ENCODE measurements around the gene SPACA5.
"Not testable (repeated sequence)": the region's sequence is repeated elsewhere in the genome, so short reads cannot be mapped to it uniquely, and the experiment has no call there.

Gene SPACA5

DNA sequence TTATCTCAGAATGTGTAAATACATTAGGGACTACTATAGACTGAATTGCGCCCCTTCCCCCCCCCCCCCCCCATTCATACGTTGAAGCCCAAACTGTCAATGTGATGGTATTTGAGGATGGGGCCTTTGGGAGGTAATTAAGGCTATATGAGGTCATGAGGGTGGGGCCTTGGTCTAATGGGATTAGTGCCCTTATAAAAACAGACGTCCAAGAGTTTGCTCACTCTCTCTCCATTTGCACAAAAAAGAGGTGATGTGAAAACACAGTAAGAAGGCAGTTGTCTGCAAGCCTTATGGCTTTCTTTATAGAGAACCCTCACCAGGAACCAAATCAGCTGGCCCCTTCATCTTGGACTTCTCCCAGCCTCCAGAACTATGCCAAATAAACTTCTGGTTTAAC, 15.3 kb downstream of the SPACA5 start:
- no peak for DNase-seq

DNA sequence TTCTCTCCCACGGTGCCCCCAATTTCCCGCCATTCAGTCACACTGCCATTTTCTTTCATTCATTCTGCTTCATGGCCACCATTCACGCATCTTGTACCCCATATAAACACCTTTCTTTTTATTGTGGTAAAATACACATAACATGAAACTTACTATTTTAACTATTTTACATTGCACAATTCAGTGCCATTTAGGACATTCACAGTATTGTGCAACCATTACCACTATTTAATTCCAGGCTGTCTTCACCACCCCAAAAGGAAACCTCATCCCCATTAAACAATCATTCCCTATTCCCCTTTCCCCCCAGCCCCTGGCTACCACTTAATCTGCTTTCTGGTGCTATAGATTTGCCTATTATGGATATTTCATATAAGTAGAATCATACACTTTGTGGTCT, 15.9 kb downstream of the SPACA5 start:
- no peak for DNase-seq

DNA sequence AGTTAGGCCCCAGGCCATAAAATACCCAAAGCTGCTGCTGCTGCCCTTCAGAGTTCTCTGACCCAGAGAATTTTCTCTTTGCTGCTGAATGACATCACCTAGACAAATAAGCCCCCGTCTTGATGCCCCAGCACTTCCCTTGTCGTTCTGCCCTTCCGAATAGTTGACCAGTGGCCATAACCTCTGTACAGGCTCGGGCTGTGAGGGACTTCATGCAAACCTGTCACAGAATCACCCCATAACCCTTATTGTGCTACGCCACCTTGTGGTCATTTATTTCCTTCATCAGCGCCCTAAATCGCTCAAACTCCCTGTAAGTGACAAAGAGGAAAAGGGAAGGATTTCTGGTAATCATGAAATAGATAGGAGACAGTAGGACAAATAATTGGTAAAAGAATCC, 18.8 kb downstream of the SPACA5 start:
- peak; percentile 15 for DNase-seq

DNA sequence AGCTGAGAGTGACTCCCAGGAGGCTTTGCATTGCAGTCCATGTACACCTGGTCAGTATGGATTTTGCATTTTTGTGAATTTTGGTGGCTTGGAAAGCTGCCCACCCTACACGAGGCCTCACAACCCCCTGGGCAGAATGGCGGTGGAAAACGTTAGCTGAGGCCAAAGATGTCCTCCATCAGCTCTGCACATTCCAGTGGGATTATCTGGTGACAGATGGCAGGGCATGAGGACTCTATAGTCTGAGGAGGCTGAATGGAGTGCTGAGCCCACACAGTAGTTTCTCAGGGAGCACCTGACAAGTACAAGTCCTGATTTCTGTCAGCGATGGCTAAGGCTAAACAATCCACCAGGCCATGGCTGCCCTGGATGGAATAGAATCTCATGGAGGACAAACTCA, 20.8 kb downstream of the SPACA5 start:
- not testable (repeated sequence) for DNase-seq

DNA sequence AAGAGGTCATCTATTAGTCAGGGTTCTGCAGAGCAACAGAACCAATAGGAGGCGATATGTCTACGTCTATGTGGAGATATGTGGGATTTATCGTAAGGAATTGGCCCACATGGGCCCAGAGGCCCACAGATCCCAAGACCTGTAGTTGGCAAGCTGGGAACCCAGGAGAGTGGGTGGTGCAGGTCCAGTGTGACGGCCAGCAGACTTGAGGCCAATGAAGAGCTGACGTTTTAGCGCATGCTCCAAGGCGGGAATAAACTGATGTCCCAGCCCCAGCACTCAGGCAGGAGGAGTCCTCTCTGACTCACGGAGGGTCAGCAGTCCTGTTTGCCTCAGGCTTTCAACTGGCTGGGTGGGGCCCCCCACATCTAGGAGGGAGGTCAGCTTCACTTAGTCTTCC, 21.3 kb downstream of the SPACA5 start:
- DNase-seq, result no peak

DNA sequence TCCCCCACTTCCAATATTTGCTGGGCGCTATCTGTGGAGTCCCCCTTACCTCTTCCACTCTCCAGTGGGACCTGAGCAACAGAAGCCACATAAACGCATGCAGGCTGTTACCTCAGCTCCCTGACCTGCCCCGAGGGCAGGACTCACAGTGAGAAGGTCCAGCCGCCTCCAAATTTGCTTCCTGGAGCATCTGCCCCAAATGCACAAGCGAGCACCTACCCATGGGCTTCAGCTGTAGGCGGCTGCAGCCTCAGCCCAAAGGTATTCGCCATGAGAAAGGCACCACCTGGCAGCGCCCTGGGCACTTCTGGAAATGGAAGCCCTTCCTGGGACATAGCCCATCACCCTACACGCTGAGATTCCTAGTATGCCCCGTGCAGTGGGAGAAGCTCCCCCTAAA, 23.4 kb downstream of the SPACA5 start:
- no peak for DNase-seq

DNA sequence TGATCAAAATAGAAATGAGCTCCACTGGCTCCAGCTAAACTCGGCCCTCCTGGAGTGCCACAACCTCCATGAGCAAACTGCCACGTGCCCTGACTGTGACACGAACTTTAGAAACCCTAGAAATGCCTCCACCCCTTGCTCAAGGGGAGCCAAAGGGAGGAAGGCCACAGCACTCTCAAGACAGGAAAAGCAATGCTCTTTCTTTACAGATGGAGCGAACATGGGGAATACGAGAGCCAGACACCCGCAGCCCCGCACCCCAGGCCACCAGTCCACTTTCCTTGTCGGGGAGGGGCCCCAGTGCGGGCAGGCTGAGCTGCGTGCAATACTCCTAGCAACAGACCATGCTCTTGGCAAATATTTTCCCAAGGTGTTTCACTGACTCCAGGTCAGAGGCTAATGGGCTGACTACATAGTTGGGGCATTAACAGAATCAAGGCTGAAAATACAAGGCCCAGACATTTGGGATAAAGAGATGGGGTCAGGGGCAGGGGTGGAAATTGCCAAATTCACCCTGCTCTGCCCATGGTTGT, 23.9 kb downstream of the SPACA5 start:
- DNase-seq, result not testable (repeated sequence)

DNA sequence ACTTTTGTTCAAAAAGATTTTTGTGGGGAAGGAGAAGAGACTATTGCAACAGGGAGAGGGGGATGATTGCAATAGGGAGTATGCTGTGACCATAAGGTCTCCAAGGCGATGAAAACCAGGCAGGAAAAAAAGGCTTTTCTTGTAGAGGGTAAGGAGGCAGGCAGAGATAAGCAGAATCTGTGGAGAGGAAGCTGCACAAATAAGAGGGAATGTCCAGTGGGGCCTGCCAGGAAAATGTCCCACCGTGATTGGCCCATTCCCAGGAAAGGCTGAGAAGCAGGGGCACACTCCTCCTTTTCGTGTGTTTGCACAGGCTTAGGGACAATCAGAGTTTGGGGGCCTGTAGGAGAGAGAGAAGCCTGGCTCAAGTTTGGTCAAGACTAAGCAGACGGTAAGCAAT, 29.1 kb downstream of the SPACA5 start:
- DNase-seq, result no peak

DNA sequence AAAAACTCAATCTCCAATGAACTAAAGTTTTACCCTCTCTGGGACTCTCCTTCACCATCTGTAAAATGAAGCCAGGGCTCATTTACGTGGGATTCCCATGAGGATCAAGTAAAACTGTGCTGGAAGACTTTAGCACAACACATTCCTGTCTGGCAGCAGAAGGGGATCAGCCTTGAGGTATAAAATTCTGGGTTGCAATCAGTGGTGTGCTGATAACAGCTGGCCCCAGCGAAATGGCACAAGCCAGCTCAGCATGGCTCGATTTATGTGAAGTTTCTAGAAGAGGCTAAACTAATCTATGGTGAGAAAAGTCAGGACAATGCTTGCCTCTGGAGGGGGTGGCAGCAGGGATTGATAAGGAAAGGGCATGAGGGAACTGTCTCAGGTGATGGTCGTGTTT, 36.3 kb downstream of the SPACA5 start:
- no peak for DNase-seq

DNA sequence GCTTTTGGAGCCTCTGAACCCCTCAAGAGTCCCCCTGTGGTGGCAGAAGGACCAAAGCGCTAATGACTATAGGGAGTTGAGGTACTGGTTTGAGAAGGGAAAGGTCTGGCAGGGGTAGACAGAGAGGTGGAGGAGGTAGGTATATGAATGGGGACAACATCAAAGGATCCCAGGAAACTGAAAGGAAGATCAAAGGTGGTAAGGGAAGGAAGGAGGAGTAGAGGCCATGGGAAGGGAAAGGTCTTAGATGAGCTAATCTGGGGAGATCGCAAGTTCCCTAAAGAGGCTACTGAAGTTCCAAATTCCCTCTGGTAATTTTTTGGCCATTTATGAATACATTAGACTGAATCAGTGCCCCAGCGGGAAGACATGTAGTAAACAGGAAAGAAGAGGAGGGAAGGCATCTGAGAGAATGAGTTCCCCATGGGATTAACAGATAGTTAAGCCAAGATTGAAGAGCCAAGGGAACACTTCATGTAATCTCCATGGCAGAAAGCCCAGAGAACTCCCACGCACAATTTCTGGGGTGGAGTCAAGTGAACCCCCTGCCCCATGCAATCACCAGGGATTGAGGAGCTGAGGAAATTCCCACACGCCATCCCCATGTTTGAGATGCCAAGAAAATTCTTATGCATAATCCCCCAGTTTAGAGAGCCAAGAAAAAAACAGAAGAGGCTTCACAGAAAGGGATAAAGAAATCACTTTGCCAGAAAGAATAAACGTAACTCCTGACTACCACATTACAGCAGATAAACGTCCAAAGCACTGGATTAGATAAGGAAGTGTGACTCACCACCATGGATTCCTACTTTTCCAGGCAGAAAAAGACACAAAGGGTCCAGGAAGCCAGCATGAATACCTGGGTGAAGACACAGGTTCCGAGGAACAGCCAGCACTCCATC, 38.9 kb downstream of the SPACA5 start:
- DNase-seq, result no peak

DNA sequence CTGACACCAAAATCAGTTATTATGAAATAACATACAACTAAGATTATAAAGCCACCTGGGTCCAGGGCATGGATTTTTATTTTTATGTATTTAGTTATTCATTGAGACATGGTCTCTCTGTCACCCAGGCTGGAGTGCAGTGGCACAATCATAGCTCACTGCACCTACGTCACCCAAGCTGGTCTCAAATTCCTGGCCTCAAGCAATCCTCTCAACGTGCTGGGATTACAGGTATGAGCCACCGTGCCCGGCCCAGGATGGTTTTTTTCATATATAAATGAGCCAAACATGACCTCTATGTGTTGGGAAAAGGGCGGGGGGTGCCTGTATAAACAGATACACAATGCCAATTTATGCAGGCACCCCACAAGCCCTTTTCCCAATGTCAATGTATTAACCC, 40.1 kb downstream of the SPACA5 start:
- DNase-seq, result no peak

DNA sequence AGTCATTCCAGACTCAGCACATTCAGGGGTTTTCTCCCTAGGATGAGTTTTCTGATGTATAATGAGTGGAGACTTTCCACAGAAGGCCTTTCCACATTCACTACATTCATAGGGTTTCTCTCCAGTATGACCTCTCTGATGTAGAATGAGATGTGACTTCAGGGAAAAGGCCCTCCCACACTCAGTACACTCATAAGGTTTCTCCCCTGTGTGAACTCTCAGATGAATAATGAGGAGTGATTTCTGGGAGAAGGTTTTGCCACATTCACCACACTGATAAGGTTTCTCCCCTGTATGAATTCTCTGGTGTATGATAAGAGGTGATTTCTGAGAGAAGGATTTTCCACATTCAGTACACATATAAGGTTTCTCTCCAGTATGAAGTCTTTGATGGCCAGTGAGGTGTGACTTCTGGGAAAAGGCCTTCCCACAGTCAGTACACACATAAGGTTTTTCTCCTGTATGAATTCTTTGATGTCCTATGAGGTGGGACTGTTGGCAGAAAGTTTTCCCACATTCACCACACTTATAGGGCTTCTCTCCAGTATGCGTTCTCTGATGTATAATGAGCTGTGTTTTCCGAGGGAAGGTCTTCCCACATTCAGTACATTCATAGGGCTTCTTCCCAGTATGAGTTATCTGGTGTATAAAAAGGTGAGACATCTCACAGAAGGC, 52.0 kb downstream of the SPACA5 start:
- no peak for DNase-seq

DNA sequence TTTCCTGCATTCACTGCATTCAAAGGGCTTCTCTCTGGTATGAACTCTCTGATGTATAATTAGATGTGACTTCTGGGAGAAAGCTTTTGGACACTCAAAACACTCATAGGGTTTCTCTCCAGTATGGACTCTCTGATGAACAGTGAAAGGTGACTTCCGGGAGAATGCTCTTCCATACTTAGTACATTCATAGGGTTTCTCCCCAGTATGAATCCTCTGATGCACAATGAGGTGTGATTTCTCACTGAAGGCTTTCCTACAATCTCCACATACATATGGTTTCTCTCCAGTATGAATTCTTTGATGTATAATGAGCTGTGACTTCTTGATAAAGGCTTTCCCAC, 52.5 kb downstream of the SPACA5 start:
- DNase-seq, result no peak

Data from NCI-H2171 treated with DMSO at 0.1 percent for 48 hours (cell line).